HG03045 (cell line): Measurements from ENCODE around the gene MAGEB1.

Experiments
- ATAC-seq: cut with Tn5 transposase; IDR thresholded peaks from one replicate; pipeline ENCODE4 v1.9.1; 2021; ENCODE audit warnings: mild to moderate bottlenecking, moderate library complexity; ENCODE audit not compliant: unreplicated experiment

Gene MAGEB1

GRCh38 chrX:30246769-30247489 lies at the start of gene MAGEB1:
MAGEB1 (plus strand) TSS chrX:30247146; CDS start chrX:30250494, 3,348 bp downstream.
- no peak for ATAC-seq

- ATAC-seq = no peak
Observed at GRCh38 chrX:30212172-30212571, 34.8 kb upstream of the MAGEB1 start.

GRCh38 chrX:30215357-30215843 lies 31.5 kb upstream of the MAGEB1 start, which contains the start of gene MAGEB2:
MAGEB2 (plus strand) TSS chrX:30215563; CDS start chrX:30218581, 3,018 bp downstream.
- ATAC-seq = no peak

GRCh38 chrX:30217465-30217864 lies 29.5 kb upstream of the MAGEB1 start:
- ATAC-seq = no peak

GRCh38 chrX:30219372-30219771 lies 27.6 kb upstream of the MAGEB1 start:
- no peak for ATAC-seq

GRCh38 chrX:30220661-30221060 lies 26.3 kb upstream of the MAGEB1 start:
- no peak for ATAC-seq

- ATAC-seq = no peak
Observed at GRCh38 chrX:30224536-30224935, 22.4 kb upstream of the MAGEB1 start.

- no peak for ATAC-seq
Observed at GRCh38 chrX:30228526-30228925, 18.4 kb upstream of the MAGEB1 start.

GRCh38 chrX:30230395-30230794 lies 16.6 kb upstream of the MAGEB1 start, which contains the start of gene MAGEB3:
MAGEB3 (plus strand) TSS chrX:30230657; CDS start chrX:30235925, 5,268 bp downstream.
- no peak for ATAC-seq

GRCh38 chrX:30241724-30242415 lies 5.1 kb upstream of the MAGEB1 start, which contains the start of gene MAGEB4:
MAGEB4 (plus strand) TSS chrX:30242000; CDS start chrX:30242136, 136 bp downstream.
- ATAC-seq = no peak

- ATAC-seq = peak; percentile 73
Observed at GRCh38 chrX:30248854-30249253, 1.9 kb downstream of the MAGEB1 start.

GRCh38 chrX:30253257-30253656 lies 6.3 kb downstream of the MAGEB1 start:
- no peak for ATAC-seq

- ATAC-seq = no peak
Observed at GRCh38 chrX:30259927-30260326, 13.0 kb downstream of the MAGEB1 start.

- ATAC-seq = no peak
Observed at GRCh38 chrX:30261012-30261411, 14.1 kb downstream of the MAGEB1 start.

GRCh38 chrX:30262763-30263162 lies 15.8 kb downstream of the MAGEB1 start:
- ATAC-seq = no peak

- no peak for ATAC-seq
Observed at GRCh38 chrX:30270639-30271038, 23.7 kb downstream of the MAGEB1 start.

GRCh38 chrX:30275498-30275897 lies 28.6 kb downstream of the MAGEB1 start:
- ATAC-seq = no peak

GRCh38 chrX:30278365-30278764 lies 31.4 kb downstream of the MAGEB1 start:
- ATAC-seq = no peak

GRCh38 chrX:30280428-30280827 lies 33.5 kb downstream of the MAGEB1 start:
- ATAC-seq = no peak

GRCh38 chrX:30282527-30282926 lies 35.6 kb downstream of the MAGEB1 start:
- no peak for ATAC-seq

- ATAC-seq = no peak
Observed at GRCh38 chrX:30283456-30284200, 36.7 kb downstream of the MAGEB1 start.
